ENCODE results near the gene HNRNPA0.

Gene HNRNPA0

DNA sequence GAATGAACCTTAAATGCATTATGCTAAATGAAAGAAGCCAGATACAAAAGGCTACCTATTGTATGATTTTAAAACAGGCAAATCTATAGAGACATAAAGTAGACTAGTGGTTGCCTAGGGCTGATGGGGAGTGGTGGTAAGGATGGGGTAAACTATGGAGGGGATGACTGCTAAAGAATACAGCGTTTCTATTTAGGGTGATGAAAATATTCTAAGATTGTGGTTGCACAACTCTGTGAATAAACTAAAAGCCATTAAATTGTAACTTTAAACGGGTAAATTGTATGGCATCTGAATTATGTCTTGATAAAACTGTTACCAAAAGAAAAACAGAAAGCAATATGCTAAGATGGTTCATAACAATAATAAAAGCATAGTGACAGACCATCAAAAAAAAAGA lies 39.7 kb downstream of the HNRNPA0 start:
- TF ChIP-seq ZBTB7A (IDR thresholded peaks at IDR 0.05; ENCODE audit: low read depth) (no peak), FOXM1 (IDR thresholded peaks at IDR 0.05; ENCODE audit: borderline replicate concordance, low read depth) (no peak), REST (IDR thresholded peaks at IDR 0.05; ENCODE audit: low read depth) (no peak), RAD21 (IDR thresholded peaks at IDR 0.05; ENCODE audit: low read depth) (no peak), TEAD4 (IDR thresholded peaks at IDR 0.05) (no peak), YY1 (IDR thresholded peaks at IDR 0.05; ENCODE audit: low read depth) (no peak)
- TF ChIP-seq, protein P1, sequence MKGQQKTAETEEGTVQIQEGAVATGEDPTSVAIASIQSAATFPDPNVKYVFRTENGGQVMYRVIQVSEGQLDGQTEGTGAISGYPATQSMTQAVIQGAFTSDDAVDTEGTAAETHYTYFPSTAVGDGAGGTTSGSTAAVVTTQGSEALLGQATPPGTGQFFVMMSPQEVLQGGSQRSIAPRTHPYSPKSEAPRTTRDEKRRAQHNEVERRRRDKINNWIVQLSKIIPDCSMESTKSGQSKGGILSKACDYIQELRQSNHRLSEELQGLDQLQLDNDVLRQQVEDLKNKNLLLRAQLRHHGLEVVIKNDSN (IDR thresholded peaks at IDR 0.05) = no peak

DNA sequence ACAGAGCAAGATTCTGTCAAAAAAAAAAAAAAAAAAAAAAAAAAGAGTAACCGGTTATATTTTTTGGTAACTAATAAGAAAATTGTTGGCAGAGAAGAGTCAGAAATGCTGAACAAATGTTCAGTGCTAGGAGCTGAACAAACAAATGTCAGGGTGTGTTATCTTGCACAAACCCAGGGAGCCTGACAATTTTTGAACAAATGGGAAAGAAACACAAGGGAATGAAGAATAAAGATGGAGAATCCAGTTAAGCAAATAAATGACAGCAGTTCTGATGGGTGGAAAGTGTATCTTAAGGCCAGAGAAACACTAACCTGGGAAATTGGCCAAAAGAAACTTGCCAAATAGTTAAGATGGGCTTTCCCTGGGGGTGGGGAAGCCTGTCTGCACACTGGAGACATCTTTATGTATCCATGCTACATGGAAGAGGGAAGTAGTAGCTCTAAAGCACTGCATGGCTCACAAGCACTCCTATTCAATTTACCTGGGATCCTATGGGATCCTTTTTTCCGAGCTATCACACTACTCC lies 42.0 kb downstream of the HNRNPA0 start:
- TF ChIP-seq RAD21 (IDR thresholded peaks at IDR 0.05; ENCODE audit: low read depth) (no peak), ZBTB7A (IDR thresholded peaks at IDR 0.05; ENCODE audit: low read depth) (no peak), CREB1 (IDR thresholded peaks at IDR 0.05; ENCODE audit: low read depth) (no peak), NFIC (IDR thresholded peaks at IDR 0.05) (no peak), CEBPB (IDR thresholded peaks at IDR 0.05) (no peak), EP300 (IDR thresholded peaks at IDR 0.05; ENCODE audit: borderline replicate concordance) (no peak), FOXM1 (IDR thresholded peaks at IDR 0.05; ENCODE audit: borderline replicate concordance, low read depth) (no peak), TCF12 (IDR thresholded peaks at IDR 0.05; ENCODE audit: low read depth) (no peak)
- TF ChIP-seq, protein P1 (IDR thresholded peaks at IDR 0.05) = no peak

DNA sequence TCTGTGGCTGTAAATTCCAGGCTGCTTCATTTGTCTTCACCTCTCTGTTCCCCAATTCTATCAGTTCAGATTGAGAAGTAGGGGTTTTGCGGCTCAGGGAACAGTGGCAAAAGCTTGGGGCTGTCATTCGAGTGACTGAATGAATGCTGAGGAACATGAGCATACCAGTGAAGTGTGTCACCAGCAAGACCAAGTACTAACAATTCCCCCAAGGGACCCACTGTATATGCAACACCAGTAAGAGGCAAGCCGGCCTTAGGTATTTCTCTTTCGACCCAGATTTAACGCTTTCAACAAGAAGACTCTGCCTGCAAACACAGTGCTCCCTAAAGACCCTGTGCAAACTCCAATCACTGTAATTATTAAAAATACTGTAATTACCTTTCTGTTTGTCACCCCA lies 44.1 kb downstream of the HNRNPA0 start:
- TF ChIP-seq TCF12 (IDR thresholded peaks at IDR 0.05; ENCODE audit: low read depth) (no peak), EGR1 (IDR thresholded peaks at IDR 0.05) (no peak), NFIC (IDR thresholded peaks at IDR 0.05) (no peak), YY1 (IDR thresholded peaks at IDR 0.05; ENCODE audit: low read depth) (no peak), REST (IDR thresholded peaks at IDR 0.05; ENCODE audit: low read depth) (no peak), TEAD4 (IDR thresholded peaks at IDR 0.05) (no peak), FOXM1 (IDR thresholded peaks at IDR 0.05; ENCODE audit: borderline replicate concordance, low read depth) (no peak), CEBPB (IDR thresholded peaks at IDR 0.05) (no peak), CREB1 (IDR thresholded peaks at IDR 0.05; ENCODE audit: low read depth) (no peak), RAD21 (IDR thresholded peaks at IDR 0.05; ENCODE audit: low read depth) (no peak), TAF1 (IDR thresholded peaks at IDR 0.05; ENCODE audit: low read depth) (no peak), MAX (IDR thresholded peaks at IDR 0.05) (no peak)
- TF ChIP-seq, protein P1 (IDR thresholded peaks at IDR 0.05) = no peak

- TF ChIP-seq RAD21 (IDR thresholded peaks at IDR 0.05; ENCODE audit: low read depth) = no peak
- TF ChIP-seq YY1 (IDR thresholded peaks at IDR 0.05; ENCODE audit: low read depth) = no peak
- no peak for TF ChIP-seq TAF1 (IDR thresholded peaks at IDR 0.05; ENCODE audit: low read depth)
- no peak for TF ChIP-seq CEBPB (IDR thresholded peaks at IDR 0.05)
- TF ChIP-seq, protein P1 (IDR thresholded peaks at IDR 0.05) = no peak
- TF ChIP-seq ZBTB7A (IDR thresholded peaks at IDR 0.05; ENCODE audit: low read depth) = no peak
- TF ChIP-seq EGR1 (IDR thresholded peaks at IDR 0.05) = no peak
- no peak for TF ChIP-seq CREB1 (IDR thresholded peaks at IDR 0.05; ENCODE audit: low read depth)
- no peak for TF ChIP-seq REST (IDR thresholded peaks at IDR 0.05; ENCODE audit: low read depth)
- TF ChIP-seq NFIC (IDR thresholded peaks at IDR 0.05) = no peak
- TF ChIP-seq FOXM1 (IDR thresholded peaks at IDR 0.05; ENCODE audit: borderline replicate concordance, low read depth) = no peak
- no peak for TF ChIP-seq TEAD4 (IDR thresholded peaks at IDR 0.05)
Observed at GRCh38 chr5:137708796-137709559, 45.2 kb downstream of the HNRNPA0 start.
